Type B pancreatic cell (in vitro differentiated cells): Measurements from ENCODE around the gene ANKS1B. TPM values are rescaled to one million over a fixed set of nuclear protein-coding genes. Genes with fewer than 3 reads are reported as not detected.

Experiments
- DNase-seq: peaks from one replicate; pipeline ENCODE4 v3.0.0; 2021; ENCODE audit warnings: mixed read lengths; ENCODE audit not compliant: unreplicated experiment; ENCODE audit errors: extremely low spot score
- H3K27ac Mint-ChIP-seq: 2 replicates; pipeline ENCODE4 v1.8.0; 2021; ENCODE audit warnings: mild to moderate bottlenecking, mixed read lengths
- H3K27me3 Mint-ChIP-seq: 2 replicates; pipeline ENCODE4 v1.8.0; 2021; ENCODE audit warnings: mixed read lengths
- H3K36me3 Mint-ChIP-seq: 2 replicates; pipeline ENCODE4 v1.8.0; 2021; ENCODE audit warnings: mixed read lengths
- H3K4me1 Mint-ChIP-seq: one replicate; pipeline ENCODE4 v1.8.0; 2021; ENCODE audit warnings: mixed read lengths; ENCODE audit not compliant: unreplicated experiment
- H3K4me3 Mint-ChIP-seq: 2 replicates; pipeline ENCODE4 v1.8.0; 2021; ENCODE audit warnings: mild to moderate bottlenecking, mixed read lengths
- H3K9me3 Mint-ChIP-seq: 2 replicates; pipeline ENCODE4 v1.8.0; 2021; ENCODE audit warnings: mixed read lengths
- CTCF ChIP-seq: fragments of 200-600 bp; sonication (generic); conservative IDR thresholded peaks from 2 replicates; pipeline ENCODE4 v1.5.0; 2021; ENCODE audit warnings: antibody characterized with exemption, mild to moderate bottlenecking
- total RNA-seq: library from RNA; stranded (reverse); gene quantifications from 2 replicates; pipeline ENCODE4 v1.2.1, GENCODE V29; 2021; ENCODE audit warnings: low replicate concordance

ANKS1B gene
- total RNA-seq, 1 donor from 2014 or later = 4.7 TPM

GRCh38 chr12:99392091-99392850 lies 592.5 kb downstream of the ANKS1B start:
- TF ChIP-seq CTCF = no peak
- H3K27ac Mint-ChIP-seq = no peak overlapping the region
- no peak overlapping the region for H3K4me3 Mint-ChIP-seq
- no peak for DNase-seq
- no peaks in the 10 kb centered on the region for H3K27me3 Mint-ChIP-seq
- no peaks in the 10 kb centered on the region for H3K36me3 Mint-ChIP-seq
- peaks cover 12% of the 10 kb centered on the region for H3K4me1 Mint-ChIP-seq
- no peaks in the 10 kb centered on the region for H3K9me3 Mint-ChIP-seq

GRCh38 chr12:99390707-99391106 lies 594.0 kb downstream of the ANKS1B start:
- peak; percentile 60 for TF ChIP-seq CTCF
- no peak for DNase-seq
- H3K27ac Mint-ChIP-seq = no peak overlapping the region
- no peak overlapping the region for H3K4me3 Mint-ChIP-seq
- no peaks in the 10 kb centered on the region for H3K27me3 Mint-ChIP-seq
- no peaks in the 10 kb centered on the region for H3K36me3 Mint-ChIP-seq
- H3K9me3 Mint-ChIP-seq = no peaks in the 10 kb centered on the region
- peaks cover 12% of the 10 kb centered on the region for H3K4me1 Mint-ChIP-seq

- no peaks in the 10 kb centered on the region for H3K27me3 Mint-ChIP-seq
- TF ChIP-seq CTCF = no peak
- no peak overlapping the region for H3K27ac Mint-ChIP-seq
- peaks cover 12% of the 10 kb centered on the region for H3K4me1 Mint-ChIP-seq
- H3K9me3 Mint-ChIP-seq = no peaks in the 10 kb centered on the region
- DNase-seq = no peak
- no peaks in the 10 kb centered on the region for H3K36me3 Mint-ChIP-seq
- no peak overlapping the region for H3K4me3 Mint-ChIP-seq
These were observed 595.0 kb downstream of the ANKS1B start for GRCh38 chr12:99389751-99390150.

GRCh38 chr12:99388671-99389195 lies 596.0 kb downstream of the ANKS1B start:
- no peak overlapping the region for H3K27ac Mint-ChIP-seq
- peaks cover 12% of the 10 kb centered on the region for H3K4me1 Mint-ChIP-seq
- no peak for DNase-seq
- no peaks in the 10 kb centered on the region for H3K27me3 Mint-ChIP-seq
- no peak for TF ChIP-seq CTCF
- H3K4me3 Mint-ChIP-seq = no peak overlapping the region
- H3K9me3 Mint-ChIP-seq = no peaks in the 10 kb centered on the region
- H3K36me3 Mint-ChIP-seq = no peaks in the 10 kb centered on the region

- Mint-ChIP-seq H3K27ac (no peak overlapping the region), H3K4me1 (peaks cover 12% of the 10 kb centered on the region), H3K27me3 (no peaks in the 10 kb centered on the region), H3K9me3 (no peaks in the 10 kb centered on the region), H3K4me3 (no peak overlapping the region), H3K36me3 (no peaks in the 10 kb centered on the region)
- TF ChIP-seq CTCF = no peak
- DNase-seq = no peak
These were observed 597.1 kb downstream of the ANKS1B start for GRCh38 chr12:99387661-99388060.
